HG03439 (cell line): Measurements from ENCODE around the gene ZNF474.

Source experiments
- ATAC-seq: cut with Tn5 transposase; IDR thresholded peaks from one replicate; pipeline ENCODE4 v1.9.1; 2021; ENCODE audit warnings: mild to moderate bottlenecking, moderate library complexity; ENCODE audit not compliant: unreplicated experiment

Gene ZNF474

DNA sequence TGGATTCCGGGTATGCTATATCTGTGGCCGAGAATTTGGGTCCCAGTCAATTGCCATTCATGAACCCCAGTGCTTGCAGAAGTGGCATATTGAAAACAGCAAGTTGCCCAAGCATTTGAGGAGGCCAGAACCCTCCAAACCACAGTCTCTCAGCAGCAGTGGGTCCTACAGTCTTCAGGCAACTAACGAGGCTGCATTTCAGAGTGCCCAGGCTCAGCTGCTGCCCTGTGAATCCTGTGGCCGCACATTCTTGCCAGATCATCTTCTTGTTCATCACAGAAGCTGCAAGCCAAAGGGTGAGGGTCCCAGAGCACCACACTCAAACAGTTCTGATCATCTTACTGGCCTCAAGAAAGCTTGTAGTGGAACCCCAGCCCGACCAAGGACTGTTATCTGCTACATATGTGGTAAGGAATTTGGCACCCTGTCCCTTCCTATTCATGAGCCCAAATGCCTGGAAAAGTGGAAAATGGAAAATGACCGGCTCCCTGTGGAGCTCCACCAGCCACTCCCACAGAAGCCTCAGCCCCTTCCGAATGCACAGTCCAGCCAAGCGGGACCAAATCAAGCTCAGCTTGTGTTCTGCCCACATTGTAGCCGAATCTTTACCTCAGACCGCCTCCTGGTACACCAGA is 23.0 kb downstream of the ZNF474 start:
- no peak for ATAC-seq

DNA sequence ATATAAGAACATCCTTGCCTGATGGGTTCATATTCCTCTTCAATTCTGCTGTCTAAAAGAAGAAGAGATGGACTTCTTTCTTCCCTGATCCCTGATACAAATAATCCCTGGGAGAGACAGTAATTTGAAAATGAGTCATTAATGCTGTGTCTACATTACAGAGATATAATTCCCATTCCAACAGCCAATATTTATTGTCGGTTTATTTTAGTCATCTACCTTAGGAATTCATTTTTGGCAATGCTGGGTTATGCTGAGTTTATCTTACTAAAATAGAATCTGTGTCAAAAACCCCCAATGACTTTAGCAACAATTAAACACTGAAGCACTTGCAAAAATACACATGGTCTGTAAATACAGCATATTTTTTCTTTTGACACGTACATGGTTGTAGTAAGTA is 23.9 kb downstream of the ZNF474 start:
- no peak for ATAC-seq

DNA sequence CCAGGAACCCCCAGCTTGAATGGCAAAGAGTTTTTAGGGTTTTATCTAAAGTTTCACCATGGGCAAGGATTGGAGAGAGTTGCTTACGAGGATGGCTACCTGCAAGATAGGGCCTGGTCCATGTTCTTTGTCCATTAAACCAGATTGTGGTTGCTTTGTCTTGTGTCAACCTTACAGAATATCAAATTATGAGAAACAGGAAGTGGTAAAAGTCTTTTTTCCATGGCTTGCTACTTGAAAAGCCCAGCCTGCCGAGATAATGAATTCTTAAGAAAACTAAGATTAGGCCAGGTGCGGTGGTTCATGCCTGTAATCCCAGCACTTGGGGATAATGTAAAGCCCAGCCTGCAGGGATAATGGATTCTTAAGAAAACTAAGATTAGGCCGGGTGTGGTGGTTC is 24.4 kb downstream of the ZNF474 start:
- ATAC-seq = no peak

DNA sequence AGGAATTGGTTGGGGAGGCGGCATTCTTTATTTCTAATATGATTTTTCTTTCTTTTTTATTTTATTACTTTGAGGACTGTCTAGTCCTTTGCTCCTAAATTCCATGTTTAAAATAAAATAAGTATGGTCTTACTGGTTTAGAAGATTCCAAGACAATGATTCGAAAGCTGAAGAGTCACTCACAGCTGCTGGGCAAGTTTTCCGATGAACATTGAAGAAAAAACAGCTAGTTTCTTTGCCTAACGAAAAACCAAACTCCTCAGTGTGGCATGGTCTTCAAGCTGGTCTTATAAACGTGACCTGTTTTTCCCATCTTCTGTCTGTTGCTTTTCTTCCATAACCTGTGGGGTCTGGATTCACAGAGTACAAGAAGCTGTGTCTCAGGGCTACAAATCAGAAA is 25.1 kb downstream of the ZNF474 start:
- no peak for ATAC-seq

DNA sequence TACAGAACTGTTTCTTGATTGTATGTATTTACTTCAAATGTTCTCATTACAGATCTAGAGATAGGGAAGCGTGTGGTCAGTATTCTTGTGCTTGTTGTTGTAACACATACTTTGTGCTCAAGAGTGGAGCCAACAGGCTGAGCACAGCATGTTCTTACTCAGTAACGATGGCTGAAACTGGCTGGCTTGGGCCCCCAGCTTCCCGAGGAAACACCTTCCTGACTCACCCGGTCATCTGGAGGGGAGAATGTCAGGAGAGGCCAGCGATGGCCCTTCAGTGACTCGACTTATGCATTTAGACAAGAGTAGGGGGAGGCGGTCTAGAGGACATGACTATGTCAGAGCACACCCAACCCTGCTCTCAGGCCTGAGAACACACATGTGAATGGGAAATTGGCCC is 25.6 kb downstream of the ZNF474 start:
- no peak for ATAC-seq

DNA sequence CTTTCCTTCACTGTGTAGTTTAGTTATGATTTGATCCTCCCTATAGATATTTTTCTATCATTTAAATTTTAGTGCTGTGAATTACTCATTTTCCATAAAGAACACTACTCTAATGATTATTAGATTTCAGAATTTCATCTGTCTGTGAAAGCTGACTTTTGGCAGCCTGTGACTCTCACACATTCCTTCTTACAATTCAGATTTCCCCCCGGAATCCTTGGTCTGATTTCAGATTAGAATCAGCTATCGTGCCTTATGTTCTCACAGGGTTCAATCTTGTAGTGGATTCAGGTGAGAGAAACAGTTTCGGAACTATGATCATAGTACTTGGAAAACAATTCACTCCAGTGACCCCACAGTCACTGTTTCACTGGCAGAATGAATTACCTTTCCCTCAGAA is 26.2 kb downstream of the ZNF474 start:
- no peak for ATAC-seq

DNA sequence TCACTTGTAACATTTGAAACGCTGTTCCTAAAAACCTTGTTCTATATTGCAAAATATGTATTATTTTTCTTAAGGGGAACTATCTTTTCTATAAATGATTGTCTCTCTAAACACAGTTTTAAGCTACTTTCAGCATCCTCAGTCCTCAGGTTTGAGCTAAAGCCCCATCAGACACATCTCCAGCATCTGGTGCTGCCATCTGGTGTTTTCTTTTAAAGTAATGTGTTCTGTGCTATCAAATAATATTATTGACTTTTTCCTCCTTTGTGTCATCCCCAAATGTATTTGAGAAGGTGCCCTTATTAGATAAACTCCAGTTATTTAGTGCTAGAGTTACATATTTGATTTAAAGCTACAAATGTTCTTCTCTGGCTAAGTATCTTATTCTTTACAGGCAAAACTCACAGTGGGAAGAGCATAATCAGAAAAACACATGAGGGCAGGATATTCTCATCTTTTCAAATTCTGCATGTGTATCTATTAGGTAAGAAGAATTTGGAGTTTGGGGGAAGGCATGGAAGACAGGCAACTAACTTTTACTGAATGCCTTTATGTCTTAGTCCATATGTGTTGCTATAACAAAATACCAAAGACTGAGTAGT is 27.5 kb downstream of the ZNF474 start:
- no peak for ATAC-seq

DNA sequence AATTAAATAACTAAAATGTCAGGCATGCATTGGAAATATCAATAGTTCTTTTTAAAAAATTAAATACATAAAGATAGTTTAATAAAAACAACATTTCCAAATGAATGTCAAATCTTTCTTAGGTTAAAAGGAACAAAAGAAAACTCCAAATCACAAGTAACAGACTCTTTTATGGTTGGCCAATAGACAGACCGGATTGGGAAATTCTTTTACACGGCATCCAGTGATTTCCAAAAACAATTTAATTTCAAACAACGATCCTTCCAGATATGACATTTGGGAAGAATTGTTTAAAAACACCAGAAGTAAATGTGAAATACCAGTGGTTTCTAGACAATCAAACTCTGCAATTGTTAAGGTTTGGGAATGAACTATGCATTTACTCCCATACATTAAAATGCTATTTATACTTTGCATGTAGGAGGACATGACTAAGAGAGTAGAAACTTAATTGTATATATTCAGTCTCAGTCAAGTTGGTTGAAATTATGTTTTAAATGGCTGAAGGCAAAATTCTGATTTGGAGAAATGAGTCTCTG is 32.8 kb downstream of the ZNF474 start:
- ATAC-seq = no peak

DNA sequence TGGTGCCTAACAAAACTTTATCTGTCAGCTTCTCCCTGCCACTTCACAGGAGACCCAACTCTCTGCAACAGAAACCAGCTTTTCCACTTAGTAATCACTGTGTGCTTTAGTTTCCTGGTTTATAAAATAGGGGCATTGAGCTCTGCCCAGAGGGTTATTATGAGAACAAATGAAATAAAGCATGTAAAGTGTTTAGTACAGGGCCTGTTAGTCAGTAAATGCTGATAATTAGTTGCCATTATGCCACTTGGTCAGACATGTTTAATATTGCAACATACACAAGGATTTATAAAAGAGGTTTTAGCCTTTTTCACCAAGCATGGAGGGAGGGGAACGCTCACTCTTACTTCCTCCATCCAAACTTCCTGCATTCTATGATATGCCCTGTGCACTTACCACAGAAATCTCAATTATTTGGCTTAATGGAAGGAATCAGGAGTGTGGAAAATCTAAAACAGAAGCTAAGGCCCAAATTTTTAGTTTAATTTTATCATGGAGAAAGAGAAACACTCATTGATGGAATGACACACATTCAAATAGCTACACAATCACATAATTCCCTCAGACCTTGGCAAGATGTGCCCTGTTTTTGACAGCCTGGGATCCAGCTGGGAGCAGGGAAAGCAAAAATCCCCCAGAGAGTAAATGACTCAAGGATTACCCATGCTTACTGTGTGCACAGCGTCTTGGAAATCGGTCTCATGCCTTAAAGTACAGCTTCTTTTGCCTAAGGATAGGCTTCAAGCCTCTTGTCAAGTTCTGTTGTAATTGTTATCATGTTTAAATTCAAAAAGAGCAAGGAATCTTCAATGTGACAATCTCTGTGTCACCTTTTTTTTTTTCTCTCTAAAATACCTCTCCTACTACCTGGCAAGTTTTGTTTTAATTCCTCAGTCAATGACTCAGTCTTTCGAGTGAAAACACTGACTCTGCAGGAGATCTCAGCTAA is 34.0 kb downstream of the ZNF474 start:
- no peak for ATAC-seq

DNA sequence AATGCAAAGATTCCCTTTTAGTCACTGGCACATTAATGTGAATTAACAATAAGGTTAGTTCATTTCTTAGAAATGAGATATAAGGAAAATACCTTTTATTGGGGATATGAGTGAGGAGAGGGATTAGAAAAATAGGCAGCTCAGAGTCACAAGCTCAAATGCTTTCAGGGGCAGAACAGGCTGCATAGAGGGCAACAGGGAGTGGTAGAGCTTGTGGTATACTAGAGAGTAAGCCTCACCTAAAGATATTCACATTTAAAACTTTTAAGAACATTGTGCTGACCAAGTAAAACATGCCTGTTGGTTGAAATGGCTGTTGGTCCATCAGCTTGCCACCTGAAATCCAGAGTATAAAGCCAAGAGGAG is 34.7 kb downstream of the ZNF474 start:
- ATAC-seq = no peak

DNA sequence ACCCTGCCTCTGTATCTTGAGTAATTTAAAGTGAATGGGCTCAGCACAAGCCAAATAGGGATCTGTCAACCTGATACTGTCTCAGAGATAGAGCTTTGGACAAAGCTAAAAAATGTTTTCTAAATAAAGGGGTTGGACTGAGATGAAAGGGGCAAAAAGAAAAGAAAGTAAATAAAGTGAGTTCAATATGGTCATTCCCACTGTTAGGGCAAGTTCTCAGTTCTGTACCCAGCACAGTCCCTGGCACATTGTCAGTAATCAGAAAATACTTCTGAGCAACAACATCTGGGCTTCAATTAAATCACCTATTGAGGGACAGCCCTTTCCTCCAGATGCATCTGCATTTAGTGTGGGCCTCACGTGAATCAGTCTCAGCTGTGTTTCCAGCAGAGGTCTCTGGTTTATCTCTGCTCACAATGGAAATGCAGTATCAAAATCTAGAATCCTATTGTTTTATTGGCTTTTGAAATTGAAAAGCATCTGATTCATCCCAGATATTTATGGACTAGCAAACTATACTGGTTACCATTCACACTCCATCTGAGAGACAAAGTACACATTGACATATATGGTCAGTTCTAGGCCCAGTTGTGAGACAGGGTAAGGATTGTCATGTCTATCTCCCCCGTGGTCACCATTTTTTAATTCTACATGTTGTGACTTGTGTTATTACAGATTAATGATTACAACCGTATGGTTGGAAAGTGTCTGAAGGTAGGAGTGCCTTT is 35.6 kb downstream of the ZNF474 start:
- ATAC-seq = no peak

DNA sequence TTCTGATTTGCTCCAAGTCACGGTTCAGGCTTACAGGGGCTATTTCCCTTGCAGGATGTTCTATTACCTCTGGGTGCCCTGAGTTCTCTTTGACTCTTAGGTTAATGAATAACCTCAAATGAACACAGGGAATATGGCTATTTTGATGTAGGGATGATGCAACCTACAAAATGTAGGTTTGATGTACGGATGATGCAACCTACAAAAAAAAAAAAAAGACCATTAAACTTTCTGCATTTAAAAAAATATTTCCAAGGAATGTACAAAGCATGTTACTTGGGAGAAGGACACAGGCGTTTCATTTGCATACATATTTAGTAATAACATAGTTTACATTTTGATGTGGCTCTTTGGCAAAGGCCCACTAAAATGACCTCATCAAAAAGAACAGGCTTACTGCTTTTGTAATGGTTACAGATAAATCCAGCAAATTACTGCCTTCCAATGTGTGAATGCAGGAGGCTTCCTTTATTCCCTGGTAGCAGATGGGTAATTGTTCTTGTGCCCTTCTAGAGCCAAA is 36.3 kb downstream of the ZNF474 start:
- ATAC-seq = no peak

DNA sequence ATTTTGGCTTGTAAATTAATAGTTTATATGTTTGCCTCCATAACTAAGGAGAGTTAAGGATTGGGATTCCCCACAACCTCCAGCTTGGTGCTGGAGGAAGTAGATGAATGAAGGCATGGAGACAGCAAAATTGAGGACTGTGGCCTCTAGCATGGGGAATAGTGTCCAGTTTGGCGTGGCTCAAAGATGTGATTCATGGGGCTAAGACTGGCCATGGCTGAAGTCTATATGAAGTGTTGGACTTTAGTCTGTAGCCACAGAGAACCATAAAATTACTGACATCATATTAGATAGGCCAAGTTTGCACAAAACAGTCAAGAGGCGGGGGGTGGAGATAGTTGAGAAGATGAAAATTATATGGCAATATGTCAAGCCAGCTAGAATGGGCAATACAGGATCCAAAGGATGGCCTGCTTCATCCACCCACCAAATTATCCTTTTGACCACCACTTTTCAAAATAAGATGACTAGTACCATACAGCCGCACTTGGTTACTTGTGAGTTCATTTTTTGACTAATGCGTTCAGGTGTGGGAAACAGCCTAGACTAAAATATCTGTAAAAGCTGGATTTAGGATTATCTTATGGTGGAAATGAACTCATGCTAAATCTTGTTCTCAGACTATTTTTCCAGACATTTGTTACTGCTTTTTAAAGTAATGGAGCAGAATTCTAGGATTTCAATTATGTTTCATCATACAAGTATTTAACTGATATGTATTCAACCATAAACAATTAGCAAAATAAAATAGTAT is 40.2 kb downstream of the ZNF474 start:
- ATAC-seq = no peak

DNA sequence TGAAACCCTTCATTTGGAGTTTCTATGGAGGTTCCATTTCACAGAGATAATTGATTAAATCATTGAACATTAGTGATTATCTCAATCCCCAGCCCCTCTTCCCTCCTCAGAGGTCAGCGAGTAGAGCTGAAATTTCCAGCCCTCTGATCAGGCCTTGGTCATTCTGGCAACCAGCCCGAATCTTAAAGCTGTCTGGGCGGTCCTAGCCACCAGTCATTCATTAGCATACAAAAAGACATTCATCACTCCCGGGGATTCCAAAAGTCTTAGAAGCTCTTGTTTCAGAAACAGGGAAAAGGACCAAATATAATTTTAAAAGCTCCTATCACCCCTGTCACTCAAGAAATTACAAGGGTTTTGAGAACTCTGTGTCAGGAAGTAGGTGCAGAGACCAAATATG is 41.3 kb downstream of the ZNF474 start:
- ATAC-seq = no peak

DNA sequence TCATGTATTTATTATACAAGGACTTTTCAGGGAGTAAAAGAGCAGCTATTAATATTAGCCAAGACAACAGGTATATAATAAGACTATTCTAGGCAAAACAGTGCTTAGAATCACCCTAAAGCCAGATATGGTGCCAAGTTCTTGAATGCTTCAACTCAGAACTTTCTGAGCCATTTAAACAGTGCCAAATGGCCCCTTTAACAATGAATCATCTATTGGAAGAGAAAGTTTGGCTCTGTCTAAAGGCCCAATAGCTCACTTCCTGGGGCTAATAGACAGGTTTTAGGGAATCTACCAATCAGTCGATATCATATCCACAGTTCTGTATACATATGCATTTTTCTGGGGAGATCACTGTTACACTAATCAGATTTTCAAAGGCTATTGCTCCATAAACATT is 42.9 kb downstream of the ZNF474 start:
- no peak for ATAC-seq

DNA sequence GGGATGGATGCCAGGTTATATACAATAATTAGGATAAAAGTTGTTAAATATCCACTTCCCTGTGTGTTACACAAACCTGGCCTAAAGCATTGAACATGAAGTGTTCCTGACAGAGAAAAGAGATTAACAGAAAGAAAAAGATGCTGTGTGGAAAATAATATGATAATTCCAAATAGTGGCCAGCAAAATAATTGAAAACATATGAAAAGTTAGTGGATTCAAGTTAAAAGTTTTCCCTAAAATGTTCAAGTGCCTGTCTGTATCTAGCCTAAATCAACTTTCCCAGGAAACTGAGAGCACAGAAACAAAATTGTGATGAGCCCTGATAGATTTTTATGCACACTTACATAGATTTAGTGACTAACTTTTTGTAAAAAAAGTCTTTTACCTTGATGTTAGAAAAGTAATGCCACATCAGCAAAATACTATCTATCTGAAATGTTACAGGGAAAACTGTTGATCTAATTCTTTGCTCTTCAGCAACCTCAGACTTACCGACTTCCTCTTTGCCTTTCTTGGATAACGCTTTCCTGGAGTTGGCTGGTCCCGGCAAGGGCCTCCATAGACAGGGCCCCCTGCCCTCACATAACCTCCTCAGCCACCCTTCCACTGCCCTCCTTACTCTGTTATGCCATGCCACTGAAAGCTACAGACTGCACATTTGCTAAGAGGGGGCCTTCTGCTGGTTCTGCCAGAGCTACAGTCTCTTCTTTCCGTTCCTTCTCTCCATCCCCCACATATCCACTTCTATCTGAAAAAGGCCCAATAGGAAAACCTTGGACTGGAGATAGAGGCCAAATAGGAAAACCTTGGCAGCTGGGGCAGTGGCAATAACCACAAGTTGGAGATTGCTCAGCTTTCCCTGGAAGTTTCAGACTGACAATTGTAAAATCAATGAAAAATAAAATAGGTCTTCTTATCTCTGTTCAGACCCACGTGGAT is 44.4 kb downstream of the ZNF474 start:
- ATAC-seq = no peak

DNA sequence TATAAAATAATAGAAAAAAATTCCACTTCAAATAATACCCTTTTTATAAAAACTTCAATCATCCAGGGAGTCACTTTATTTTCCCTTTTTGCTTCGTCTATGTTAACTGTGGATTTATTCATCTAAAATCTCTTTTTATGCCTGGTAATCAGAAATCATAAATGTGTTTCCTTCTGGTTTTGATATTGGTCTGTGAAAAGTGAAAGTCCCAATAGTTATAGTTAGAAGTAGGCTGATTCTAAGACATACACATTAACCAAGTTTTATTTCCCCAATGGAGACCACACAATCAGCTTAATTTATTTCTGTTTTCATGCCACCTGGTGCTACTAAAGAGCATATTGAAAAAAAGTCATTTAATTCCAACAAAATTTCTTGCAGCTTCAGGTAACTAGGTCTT is 45.7 kb downstream of the ZNF474 start:
- ATAC-seq = no peak

DNA sequence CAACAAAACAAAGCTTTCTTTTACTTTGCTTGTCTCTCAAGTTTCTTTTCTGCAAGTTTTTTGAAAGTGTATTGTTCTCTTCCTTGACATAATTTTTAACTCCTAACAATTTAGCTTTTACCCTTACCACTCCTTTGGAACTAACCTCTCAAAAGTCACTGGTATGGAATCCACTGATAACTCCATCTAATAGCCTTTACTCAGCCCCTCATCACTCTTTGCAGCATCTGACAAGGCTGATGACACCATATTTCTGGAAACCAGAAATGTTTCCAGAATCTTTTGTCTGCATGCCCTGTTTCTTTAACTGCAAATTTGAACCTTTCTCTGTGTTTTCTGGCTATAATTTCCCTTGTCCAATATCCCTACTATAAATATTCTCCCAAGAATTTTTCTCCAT is 46.5 kb downstream of the ZNF474 start:
- ATAC-seq = no peak

DNA sequence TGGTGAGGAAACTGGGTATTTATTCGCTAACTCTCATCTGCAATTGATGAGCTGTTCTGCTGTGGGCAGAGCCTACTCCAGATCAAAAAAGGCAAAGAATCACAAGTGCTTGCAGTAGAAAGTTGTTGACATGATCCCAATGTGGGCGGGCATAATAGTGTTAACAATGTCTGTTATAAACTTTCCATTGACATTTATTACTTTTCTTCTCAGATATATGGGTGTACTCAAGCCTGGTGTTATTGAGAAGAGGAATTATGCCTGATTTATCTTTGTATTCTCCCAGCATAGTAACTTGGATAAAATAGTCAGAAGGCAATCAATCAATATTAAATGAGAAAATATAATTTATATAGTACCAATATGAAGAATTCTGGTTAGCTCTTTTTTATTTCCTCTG is 47.8 kb downstream of the ZNF474 start:
- no peak for ATAC-seq
